Measurements from ENCODE around the gene SLF2.

- TF ChIP-seq, protein P1, sequence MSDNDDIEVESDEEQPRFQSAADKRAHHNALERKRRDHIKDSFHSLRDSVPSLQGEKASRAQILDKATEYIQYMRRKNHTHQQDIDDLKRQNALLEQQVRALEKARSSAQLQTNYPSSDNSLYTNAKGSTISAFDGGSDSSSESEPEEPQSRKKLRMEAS (IDR thresholded peaks at IDR 0.05): no peak
- no peak for TF ChIP-seq POLR2A (IDR thresholded peaks at IDR 0.05; ENCODE audit: borderline replicate concordance, extremely low read depth, insufficient read depth, insufficient read length)
- no peak for TF ChIP-seq CBX3 (IDR thresholded peaks at IDR 0.05; ENCODE audit: low read depth)
- TF ChIP-seq JUND (IDR thresholded peaks at IDR 0.05): no peak
- TF ChIP-seq EGR1 (IDR thresholded peaks at IDR 0.05; ENCODE audit: low read depth): no peak
- no peak for TF ChIP-seq YY1 (IDR thresholded peaks at IDR 0.05; ENCODE audit: extremely low read depth, insufficient replicate concordance, low read depth, low read length)
- no peak for TF ChIP-seq CTCF (IDR thresholded peaks at IDR 0.05 in 2 of 3, conservative IDR thresholded peaks at IDR 0.05 in 1 of 3; ENCODE audit: borderline replicate concordance in 1 of 3, insufficient read depth in 1 of 3, low read depth in 2 of 3, low read length in 2 of 3)
- TF ChIP-seq EZH2phosphoT487 (IDR thresholded peaks at IDR 0.05; ENCODE audit: borderline replicate concordance): no peak
- TF ChIP-seq CEBPB (IDR thresholded peaks at IDR 0.05; ENCODE audit: low read depth): no peak
- no peak for TF ChIP-seq SP1 (IDR thresholded peaks at IDR 0.05; ENCODE audit: low read depth)
- TF ChIP-seq ZNF274 (IDR thresholded peaks at IDR 0.05; ENCODE audit: low read depth, low read length): no peak
- TF ChIP-seq POLR2AphosphoS5 (IDR thresholded peaks at IDR 0.05; ENCODE audit: low read depth, low read length): no peak
- TF ChIP-seq ZBTB33 (IDR thresholded peaks at IDR 0.05; ENCODE audit: extremely low read depth, insufficient replicate concordance, low read length): no peak
- no peak for TF ChIP-seq EZH2 (IDR thresholded peaks at IDR 0.05)
These were observed 89.7 kb downstream of the SLF2 start for GRCh38 chr10:101002456-101002855.

Data from HCT116 (cell line).